WTC11 (cell line): ENCODE data around the gene APBA1. TPM values are rescaled to one million over a fixed set of nuclear protein-coding genes. Genes with fewer than 3 reads are reported as not detected.

ENCODE experiments used
- ATAC-seq: fragments of 200-7000 bp; cut with Tn5 transposase; 2 replicates; pipeline ENCODE4 v1.10.0; 2021; ENCODE audit warnings: mild to moderate bottlenecking, moderate library complexity
- CTCF ChIA-PET: fragments of 300-600 bp; sonication (Branson Sonifier 250); formaldehyde crosslinking; loops from one replicate; lab custom pipeline; 2021; ENCODE audit warnings: antibody characterized with exemption; lab: Charles Lee
- POLR2A ChIA-PET: fragments of 350-600 bp; sonication (Branson Sonifier 250); formaldehyde crosslinking; loops from one replicate; lab custom pipeline; 2021; ENCODE audit warnings: antibody characterized with exemption; lab: Charles Lee
- DNase-seq: peaks from one replicate; pipeline ENCODE4 v3.0.0; 2021; ENCODE audit warnings: low spot score
- H3K27ac Mint-ChIP-seq: 2 replicates; pipeline ENCODE4 v1.8.0; 2021; ENCODE audit warnings: mixed read lengths
- H3K27me3 Mint-ChIP-seq: 2 replicates; pipeline ENCODE4 v1.8.0; 2021; ENCODE audit warnings: low read depth, mild to moderate bottlenecking, moderate library complexity, mixed read lengths
- H3K36me3 Mint-ChIP-seq: 2 replicates; pipeline ENCODE4 v1.8.0; 2021; ENCODE audit warnings: mixed read lengths
- H3K4me1 Mint-ChIP-seq: 2 replicates; pipeline ENCODE4 v1.8.0; 2022; ENCODE audit warnings: mixed read lengths
- H3K4me3 Mint-ChIP-seq: 2 replicates; pipeline ENCODE4 v1.8.0; 2021; ENCODE audit warnings: mild to moderate bottlenecking, moderate library complexity, mixed read lengths
- H3K9me3 Mint-ChIP-seq: 2 replicates; pipeline ENCODE4 v1.8.0; 2021; ENCODE audit warnings: mixed read lengths
- AFF4 ChIP-seq: sonication (generic); formaldehyde crosslinking; IDR thresholded peaks from 2 replicates; pipeline ENCODE4 v1.8.1; 2023; ENCODE audit warnings: mild to moderate bottlenecking, missing genetic modification reagents, borderline replicate concordance
- ESRRA ChIP-seq: sonication (generic); formaldehyde crosslinking; IDR thresholded peaks from 2 replicates; pipeline ENCODE4 v1.8.1; 2022; ENCODE audit warnings: mild to moderate bottlenecking, missing genetic modification reagents, borderline replicate concordance
- FOXP4 ChIP-seq: sonication (generic); formaldehyde crosslinking; IDR thresholded peaks from 2 replicates; pipeline ENCODE4 v1.8.0; 2022; ENCODE audit warnings: mild to moderate bottlenecking, missing genetic modification reagents
- NFE2L1 ChIP-seq: sonication (generic); formaldehyde crosslinking; IDR thresholded peaks from 2 replicates; pipeline ENCODE4 v1.8.1; 2023; ENCODE audit warnings: missing genetic modification reagents
- RORB ChIP-seq: fragments of 250-450 bp; sonication (Bioruptor Pico); IDR thresholded peaks from 2 replicates; pipeline ENCODE4 v1.9.0; 2021; ENCODE audit warnings: mild to moderate bottlenecking
- USF2 ChIP-seq: sonication (generic); formaldehyde crosslinking; IDR thresholded peaks from 2 replicates; pipeline ENCODE4 v1.8.1; 2023; ENCODE audit warnings: mild to moderate bottlenecking, missing genetic modification reagents, moderate library complexity
- ZNF121 ChIP-seq: sonication (generic); formaldehyde crosslinking; IDR thresholded peaks from 2 replicates; pipeline ENCODE4 v1.8.0; 2023; ENCODE audit warnings: missing genetic modification reagents
- ZNF219 ChIP-seq: sonication (generic); formaldehyde crosslinking; IDR thresholded peaks from 2 replicates; pipeline ENCODE4 v1.8.0; 2023; ENCODE audit warnings: missing genetic modification reagents, mild to moderate bottlenecking, borderline replicate concordance
- ZNF281 ChIP-seq: sonication (generic); formaldehyde crosslinking; IDR thresholded peaks from 2 replicates; pipeline ENCODE4 v1.8.0; 2023; ENCODE audit warnings: mild to moderate bottlenecking, missing genetic modification reagents
- total RNA-seq: library from RNA; stranded (reverse); gene quantifications from 3 replicates; pipeline ENCODE4 v1.2.3, GENCODE V29; 2021

APBA1 gene
- total RNA-seq, 1 experiment from 2014 or later = 0.94 TPM

GRCh38 chr9:69672596-69673310 is 582 bp upstream of the APBA1 start (continued):
- no peak for TF ChIP-seq AFF4 (CRISPR knock-in tag)
- TF ChIP-seq, all 79 proteins: peak for 13

GRCh38 chr9:69671311-69671878 is 776 bp downstream of the APBA1 start:
- Mint-ChIP-seq H3K4me3 (peak overlapping the region; percentile 62), H3K9me3 (no peaks in the 10 kb centered on the region), H3K27me3 (peaks cover 31% of the 10 kb centered on the region), H3K36me3 (no peaks in the 10 kb centered on the region), H3K4me1 (peaks cover 11% of the 10 kb centered on the region; the same call in 1 of the 2 replicates), H3K27ac (no peak overlapping the region)
- no peak for ATAC-seq
- POLR2A ChIA-PET = no interaction called here
- DNase-seq = no peak
- CTCF ChIA-PET = interaction anchor here (1.3 to 2.9 kb wide), 14 partner anchors 8 to 464 kb away, joined by 3 to 30 read pairs (median 6); partner anchors contain the start of gene PTAR1
- TF ChIP-seq USF2 (CRISPR knock-in tag) (no peak), NFE2L1 (CRISPR knock-in tag) (0 out of 2 replicates have a peak, but pooled peaks have one; percentile 32)

DNA sequence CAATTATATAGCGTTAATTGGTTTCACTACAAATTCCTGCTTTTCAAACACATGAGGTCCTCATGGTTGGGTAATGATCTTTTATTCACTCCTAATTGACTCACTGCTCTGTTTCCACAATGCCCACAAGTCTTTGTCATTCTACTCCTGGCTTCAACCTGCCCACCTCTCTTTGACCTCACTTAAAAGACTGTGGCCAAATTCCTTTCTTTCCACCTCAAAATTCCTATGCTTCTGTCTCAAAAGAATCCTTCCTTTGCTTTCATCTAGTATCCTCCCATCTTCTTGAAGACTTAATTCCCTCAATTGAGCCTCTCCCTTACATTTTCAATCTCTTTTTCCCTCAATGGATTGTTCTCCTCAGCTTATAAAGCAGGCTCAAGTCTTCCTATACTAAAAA is 4.9 kb downstream of the APBA1 start:
- CTCF ChIA-PET = no interaction called here
- peaks cover 6% of the 10 kb centered on the region for H3K4me1 Mint-ChIP-seq
- H3K4me3 Mint-ChIP-seq = no peak overlapping the region
- POLR2A ChIA-PET = no interaction called here
- H3K36me3 Mint-ChIP-seq = no peaks in the 10 kb centered on the region
- H3K27me3 Mint-ChIP-seq = peaks cover 23% of the 10 kb centered on the region
- no peak for TF ChIP-seq ZNF281 (CRISPR knock-in tag)
- TF ChIP-seq ZNF121 (CRISPR knock-in tag) = no peak
- H3K27ac Mint-ChIP-seq = no peak overlapping the region
- H3K9me3 Mint-ChIP-seq = no peaks in the 10 kb centered on the region
- ATAC-seq (peak; percentile 46), DNase-seq (no peak)

- no peaks in the 10 kb centered on the region for H3K9me3 Mint-ChIP-seq
- H3K36me3 Mint-ChIP-seq = no peaks in the 10 kb centered on the region
- peaks cover 20% of the 10 kb centered on the region for H3K4me1 Mint-ChIP-seq
- POLR2A ChIA-PET = no interaction called here
- no peak for DNase-seq
- no peaks in the 10 kb centered on the region for H3K27me3 Mint-ChIP-seq
- no peak overlapping the region for H3K27ac Mint-ChIP-seq
- no peak for TF ChIP-seq ESRRA (CRISPR knock-in tag)
- TF ChIP-seq FOXP4 (CRISPR knock-in tag) = no peak
- no peak for TF ChIP-seq RORB
- no peak for TF ChIP-seq ZNF219 (CRISPR knock-in tag)
- ATAC-seq = no peak
- CTCF ChIA-PET = interaction anchor here (1.5 kb wide), 1 partner anchor 13 kb away, joined by 7 read pairs; no protein-coding TSS in a partner anchor
- H3K4me3 Mint-ChIP-seq = no peak overlapping the region
Measured at GRCh38 chr9:69660304-69660703, 11.9 kb downstream of the APBA1 start.
